ENCODE measurements around the gene SLC43A3.
"Not testable (repeated sequence)": the region's sequence is repeated elsewhere in the genome, so short reads cannot be mapped to it uniquely, and the experiment has no call there.

The SLC43A3 gene

DNA sequence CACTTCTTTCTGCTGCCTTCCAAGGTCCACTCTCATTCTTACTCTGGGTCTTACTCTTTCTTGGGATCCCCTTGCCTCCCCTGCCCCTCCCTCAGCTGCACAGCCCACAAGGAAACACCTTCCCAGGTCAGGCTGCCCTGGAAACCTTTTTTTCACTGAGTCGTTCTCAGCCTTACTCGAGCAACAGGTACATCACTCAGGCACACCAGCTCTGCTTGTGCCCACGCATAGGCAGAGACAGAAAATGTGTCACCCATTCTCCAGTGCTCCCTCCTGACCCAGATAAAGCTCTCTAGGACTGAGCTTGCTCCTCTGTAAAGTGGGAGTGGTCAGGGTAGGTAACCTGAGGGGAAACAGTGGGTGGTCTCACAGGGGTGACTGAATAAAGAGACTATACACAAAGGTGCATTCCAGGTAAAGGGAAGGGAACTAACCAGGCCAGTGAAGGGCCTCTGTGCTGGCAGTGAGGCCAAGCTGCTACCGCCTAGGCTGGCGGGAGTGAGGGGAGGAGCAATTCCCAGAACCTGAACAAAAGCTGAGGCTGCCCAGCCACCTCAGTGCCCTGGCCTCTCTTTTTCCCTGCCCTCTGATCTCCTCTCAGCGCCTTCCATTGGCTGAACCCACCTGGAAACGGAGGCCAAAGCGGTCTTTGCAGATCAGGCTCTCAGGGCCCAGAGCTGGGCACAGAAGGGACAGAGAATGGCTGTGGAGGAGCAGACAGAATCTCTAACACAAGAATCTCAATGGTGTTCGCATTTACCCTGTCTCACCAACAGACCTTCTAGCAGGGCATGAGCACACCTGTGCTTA is 61.9 kb downstream of the SLC43A3 start:
- H3K4me1 ChIP-seq (ENCODE audit: insufficient read depth, poor library complexity, severe bottlenecking) = peaks cover 4% of the 10 kb centered on the region
- DNase-seq (ENCODE audit: low spot score) (no peak), ATAC-seq (ENCODE audit: low read depth) (no peak)
- H3K36me3 ChIP-seq (ENCODE audit: low read depth) = no peaks in the 10 kb centered on the region
- H3K4me3 ChIP-seq (ENCODE audit: severe bottlenecking) = no peak overlapping the region
- TF ChIP-seq, protein P1, sequence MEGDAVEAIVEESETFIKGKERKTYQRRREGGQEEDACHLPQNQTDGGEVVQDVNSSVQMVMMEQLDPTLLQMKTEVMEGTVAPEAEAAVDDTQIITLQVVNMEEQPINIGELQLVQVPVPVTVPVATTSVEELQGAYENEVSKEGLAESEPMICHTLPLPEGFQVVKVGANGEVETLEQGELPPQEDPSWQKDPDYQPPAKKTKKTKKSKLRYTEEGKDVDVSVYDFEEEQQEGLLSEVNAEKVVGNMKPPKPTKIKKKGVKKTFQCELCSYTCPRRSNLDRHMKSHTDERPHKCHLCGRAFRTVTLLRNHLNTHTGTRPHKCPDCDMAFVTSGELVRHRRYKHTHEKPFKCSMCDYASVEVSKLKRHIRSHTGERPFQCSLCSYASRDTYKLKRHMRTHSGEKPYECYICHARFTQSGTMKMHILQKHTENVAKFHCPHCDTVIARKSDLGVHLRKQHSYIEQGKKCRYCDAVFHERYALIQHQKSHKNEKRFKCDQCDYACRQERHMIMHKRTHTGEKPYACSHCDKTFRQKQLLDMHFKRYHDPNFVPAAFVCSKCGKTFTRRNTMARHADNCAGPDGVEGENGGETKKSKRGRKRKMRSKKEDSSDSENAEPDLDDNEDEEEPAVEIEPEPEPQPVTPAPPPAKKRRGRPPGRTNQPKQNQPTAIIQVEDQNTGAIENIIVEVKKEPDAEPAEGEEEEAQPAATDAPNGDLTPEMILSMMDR (IDR thresholded peaks at IDR 0.05; ENCODE audit: poor library complexity, severe bottlenecking) = no peak
- H3K27me3 ChIP-seq (ENCODE audit: insufficient read depth, poor library complexity, severe bottlenecking) = no peaks in the 10 kb centered on the region
- H3K27ac ChIP-seq (ENCODE audit: poor library complexity, severe bottlenecking) = no peak overlapping the region
- H3K9me3 ChIP-seq (ENCODE audit: severe bottlenecking) = no peaks in the 10 kb centered on the region

DNA sequence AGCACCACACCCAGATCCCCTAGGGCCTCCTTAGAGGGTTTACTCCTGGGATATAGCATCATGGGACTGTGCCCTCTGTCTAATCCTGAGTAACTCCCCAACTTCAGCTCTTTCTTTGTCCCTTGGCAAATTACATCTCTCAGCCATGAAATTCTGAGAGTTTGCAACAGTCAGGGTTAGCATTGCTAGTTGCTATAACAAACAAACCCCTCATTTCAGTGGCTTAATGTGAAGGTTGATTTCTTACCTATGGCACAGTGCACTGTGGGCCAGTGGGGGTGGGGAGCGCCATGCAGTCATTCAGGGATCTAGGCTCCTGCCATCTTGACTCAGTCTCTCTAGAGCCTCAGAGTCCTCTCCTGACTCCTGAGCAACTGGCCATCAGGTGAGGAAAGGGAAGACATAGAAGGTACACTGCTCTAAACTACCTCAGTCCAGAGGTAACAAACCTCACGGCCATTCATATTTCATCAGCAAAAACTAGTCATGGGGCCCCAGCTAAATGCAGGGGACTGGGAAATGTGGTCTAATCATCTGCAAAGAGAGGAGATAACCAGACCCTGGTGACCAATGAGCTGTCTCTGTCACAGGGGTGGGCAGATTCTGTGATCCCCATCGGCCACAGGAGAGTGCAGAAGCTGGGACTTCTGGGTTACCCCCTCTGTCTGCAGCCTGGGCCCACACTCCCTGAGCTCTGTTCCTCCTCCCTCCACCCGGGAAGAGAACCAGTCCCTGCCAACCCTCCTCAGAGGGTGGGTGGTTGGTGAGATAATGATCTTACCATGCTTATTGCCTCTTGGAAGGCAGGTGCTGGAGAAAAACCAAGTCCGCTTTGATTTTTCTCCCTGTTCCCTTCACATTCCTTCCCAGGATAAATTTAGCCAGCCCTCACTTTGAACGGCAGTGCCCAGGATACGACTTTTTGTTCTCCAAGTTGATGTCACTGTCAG is 63.5 kb downstream of the SLC43A3 start:
- Histone ChIP-seq H3K4me1 (ENCODE audit: insufficient read depth, poor library complexity, severe bottlenecking) (no peaks in the 10 kb centered on the region), H3K9me3 (ENCODE audit: severe bottlenecking) (no peaks in the 10 kb centered on the region), H3K27ac (ENCODE audit: poor library complexity, severe bottlenecking) (no peak overlapping the region), H3K36me3 (ENCODE audit: low read depth) (no peaks in the 10 kb centered on the region), H3K4me3 (ENCODE audit: severe bottlenecking) (no peak overlapping the region), H3K27me3 (ENCODE audit: insufficient read depth, poor library complexity, severe bottlenecking) (no peaks in the 10 kb centered on the region)
- TF ChIP-seq, protein P1 (IDR thresholded peaks at IDR 0.05; ENCODE audit: poor library complexity, severe bottlenecking) = no peak
- DNase-seq (ENCODE audit: low spot score) (no peak), ATAC-seq (ENCODE audit: low read depth) (no peak)

DNA sequence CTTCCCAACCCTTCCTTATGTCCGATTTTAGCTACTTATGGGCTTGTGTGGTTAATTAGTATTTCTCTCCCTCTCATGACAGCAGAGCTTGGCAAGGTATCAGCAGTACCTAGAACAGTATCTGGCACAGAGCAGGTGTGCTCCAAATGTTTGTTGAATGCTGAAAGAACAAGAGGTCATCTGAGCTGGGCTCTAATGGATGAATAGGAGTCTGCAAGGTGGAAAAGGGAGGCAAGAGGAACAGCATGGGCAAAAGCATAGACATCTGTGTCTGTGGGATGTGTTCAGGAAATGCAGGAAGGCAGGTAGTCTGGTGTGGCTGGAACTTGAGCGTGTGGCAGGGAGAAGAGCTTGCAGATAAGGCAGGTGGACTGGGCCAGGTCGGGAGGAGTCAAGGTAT is 65.0 kb downstream of the SLC43A3 start:
- no peaks in the 10 kb centered on the region for H3K27me3 ChIP-seq (ENCODE audit: insufficient read depth, poor library complexity, severe bottlenecking)
- no peak overlapping the region for H3K4me3 ChIP-seq (ENCODE audit: severe bottlenecking)
- H3K36me3 ChIP-seq (ENCODE audit: low read depth) = no peaks in the 10 kb centered on the region
- H3K4me1 ChIP-seq (ENCODE audit: insufficient read depth, poor library complexity, severe bottlenecking) = no peaks in the 10 kb centered on the region
- no peak overlapping the region for H3K27ac ChIP-seq (ENCODE audit: poor library complexity, severe bottlenecking)
- H3K9me3 ChIP-seq (ENCODE audit: severe bottlenecking) = no peaks in the 10 kb centered on the region
- ATAC-seq (ENCODE audit: low read depth) = no peak
- no peak for DNase-seq (ENCODE audit: low spot score)
- TF ChIP-seq, protein P1 (IDR thresholded peaks at IDR 0.05; ENCODE audit: poor library complexity, severe bottlenecking) = no peak

DNA sequence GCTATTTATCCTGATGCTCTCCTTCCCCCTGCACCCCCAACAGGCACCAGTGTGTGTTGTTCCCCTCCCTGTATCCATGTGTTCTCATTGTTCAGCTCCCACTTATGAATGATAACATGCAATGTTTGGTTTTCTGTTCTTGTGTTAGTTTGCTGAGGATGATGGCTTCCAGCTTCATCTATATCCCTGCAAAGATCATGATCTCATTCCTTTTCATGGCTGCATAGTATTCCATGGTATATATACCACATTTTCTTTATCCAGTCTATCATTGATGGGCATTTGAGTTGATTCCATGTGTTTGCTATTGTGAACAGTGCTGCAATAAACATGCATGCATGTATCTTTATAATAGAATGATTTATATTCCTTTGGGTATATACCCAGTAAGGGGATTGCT is 65.5 kb downstream of the SLC43A3 start:
- H3K36me3 ChIP-seq (ENCODE audit: low read depth); H3K4me1 ChIP-seq (ENCODE audit: insufficient read depth, poor library complexity, severe bottlenecking); H3K27me3 ChIP-seq (ENCODE audit: insufficient read depth, poor library complexity, severe bottlenecking); H3K4me3 ChIP-seq (ENCODE audit: severe bottlenecking); ATAC-seq (ENCODE audit: low read depth); DNase-seq (ENCODE audit: low spot score); H3K9me3 ChIP-seq (ENCODE audit: severe bottlenecking); H3K27ac ChIP-seq (ENCODE audit: poor library complexity, severe bottlenecking): not testable (repeated sequence)

DNA sequence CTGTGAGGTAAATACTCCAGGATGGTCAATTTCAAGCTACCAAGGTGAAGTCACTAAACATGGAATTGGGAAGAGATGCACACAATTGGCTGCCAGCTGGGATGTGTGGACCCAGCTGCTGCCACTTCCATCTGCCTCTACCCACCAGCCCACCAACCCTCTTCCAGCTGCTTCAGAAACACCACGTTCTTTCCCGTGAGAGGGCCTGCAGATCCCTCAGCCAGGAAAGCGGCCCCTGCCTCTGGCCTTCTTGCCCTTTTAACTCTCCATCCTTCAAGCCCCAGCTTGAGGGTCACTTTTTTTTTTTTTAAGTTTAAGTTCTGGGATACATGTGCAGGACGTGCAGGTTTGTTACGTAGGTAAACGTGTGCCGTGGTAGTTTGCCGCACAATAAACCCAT is 65.9 kb downstream of the SLC43A3 start:
- Histone ChIP-seq H3K9me3 (ENCODE audit: severe bottlenecking) (no peaks in the 10 kb centered on the region), H3K27ac (ENCODE audit: poor library complexity, severe bottlenecking) (no peak overlapping the region), H3K4me3 (ENCODE audit: severe bottlenecking) (no peak overlapping the region), H3K4me1 (ENCODE audit: insufficient read depth, poor library complexity, severe bottlenecking) (no peaks in the 10 kb centered on the region), H3K27me3 (ENCODE audit: insufficient read depth, poor library complexity, severe bottlenecking) (no peaks in the 10 kb centered on the region), H3K36me3 (ENCODE audit: low read depth) (no peaks in the 10 kb centered on the region)
- no peak for DNase-seq (ENCODE audit: low spot score)
- no peak for ATAC-seq (ENCODE audit: low read depth)
- TF ChIP-seq, protein P1 (IDR thresholded peaks at IDR 0.05; ENCODE audit: poor library complexity, severe bottlenecking) = no peak
